HepG2 (cell line): Measurements from ENCODE around the gene PCNX1. TPM values are rescaled to one million over a fixed set of nuclear protein-coding genes. Genes with fewer than 3 reads are reported as not detected.

Source experiments
- ATAC-seq: fragments of 200-7000 bp; cut with Tn5 transposase; 3 replicates; pipeline ENCODE4 v1.9.1; 2020; ENCODE audit warnings: mild to moderate bottlenecking, moderate library complexity
- BruUV-seq: library from RNA; stranded (reverse); fragments of 400-500 nt; replicated peaks from 2 replicates; lab custom pipeline; 2021; lab: Mats Ljungman, UMichigan
- CTCF ChIA-PET: fragments of 300-600 bp; formaldehyde crosslinking; extraction: SDS; loops from one replicate; lab custom pipeline; 2021; ENCODE audit warnings: low total read pairs, inconsistent platforms, low intra/inter-chr PET ratio; lab: Yijun Ruan, JAX
- POLR2A ChIA-PET: fragments of 350-600 bp; sonication (Branson Sonifier 250); formaldehyde crosslinking; loops from one replicate; lab custom pipeline; 2020; ENCODE audit warnings: antibody characterized with exemption, inconsistent platforms; lab: Yijun Ruan, JAX
- DNase-seq: peaks from one replicate; pipeline ENCODE4 v3.0.0-alpha.2; 2015; ENCODE audit warnings: low spot score
- FAIRE-seq: peaks from 3 replicates; lab custom pipeline; 2011; peaks lifted over from hg19 to GRCh38; lab: Jason Lieb, UNC
- H2AFZ ChIP-seq: one replicate; pipeline ENCODE4 v1.6.1; 2011; ENCODE audit warnings: low read length, inconsistent platforms
- H3K27ac ChIP-seq: fragments of 300-600 bp; 3 replicates; pipeline ENCODE4 v1.8.0; 2011; ENCODE audit warnings: mixed run types, mild to moderate bottlenecking, mixed read lengths, low read length, inconsistent platforms; ENCODE audit not compliant: insufficient read depth; ENCODE audit errors: extremely low read length
- H3K27me3 ChIP-seq, 2 experiments: fragments of 200-600 bp in 1 of 2; 2 replicates in 1 of 2; 3 replicates in 1 of 2; pipeline versions ENCODE4 v1.6.0 to v1.8.0; 2011; ENCODE audit warnings: low read length in 2 of 2, mild to moderate bottlenecking in 2 of 2, moderate library complexity in 2 of 2, inconsistent platforms in 1 of 2; ENCODE audit not compliant: insufficient read depth in 2 of 2, control insufficient read depth in 1 of 2
- H3K36me3 ChIP-seq, 2 experiments: fragments of 200-600 bp in 1 of 2; replicated peaks in 1 of 2; 2 replicates in 1 of 2; 3 replicates in 1 of 2; pipeline versions ENCODE4 v1.5.1 to v1.8.0; 2011; ENCODE audit warnings: low read length in 2 of 2, inconsistent platforms in 1 of 2; ENCODE audit not compliant: insufficient read depth in 2 of 2, control insufficient read depth in 1 of 2
- H3K4me1 ChIP-seq: 2 replicates; pipeline ENCODE4 v1.5.1; 2012; ENCODE audit warnings: low read length, inconsistent platforms; ENCODE audit not compliant: insufficient read depth
- H3K4me2 ChIP-seq: 2 replicates; pipeline ENCODE4 v1.6.0; 2011; ENCODE audit warnings: low read depth, low read length, inconsistent platforms
- H3K4me3 ChIP-seq, 3 experiments: fragments of 200-600 bp in 1 of 3; sonication (generic), shearing (Covaris generic) in 1 of 3; replicated peaks in 1 of 3; 2 replicates each; pipeline ENCODE4 v1.5.1; 2011 to 2016; ENCODE audit warnings: low read length in 3 of 3, inconsistent platforms in 2 of 3, low read depth in 2 of 3, mild to moderate bottlenecking in 2 of 3, control low read depth in 1 of 3, mixed read lengths in 1 of 3; ENCODE audit not compliant: insufficient read depth in 1 of 3
- H3K79me2 ChIP-seq: one replicate; pipeline ENCODE4 v1.6.1; 2011; ENCODE audit warnings: low read length, inconsistent platforms; ENCODE audit not compliant: insufficient read depth
- H3K9ac ChIP-seq: 2 replicates; pipeline ENCODE4 v1.6.0; 2011; ENCODE audit warnings: mild to moderate bottlenecking, low read depth, low read length, inconsistent platforms; ENCODE audit not compliant: insufficient read depth
- H3K9me3 ChIP-seq: 2 replicates; pipeline ENCODE4 v1.5.1; 2012; ENCODE audit warnings: mild to moderate bottlenecking, low read length
- H4K20me1 ChIP-seq: 2 replicates; pipeline ENCODE4 v1.6.0; 2011; ENCODE audit warnings: inconsistent platforms, mild to moderate bottlenecking, low read length, moderate library complexity; ENCODE audit not compliant: insufficient read depth
- ARNT2 ChIP-seq: sonication (generic); formaldehyde crosslinking; IDR thresholded peaks from 2 replicates; pipeline ENCODE4 v1.8.0; 2022; ENCODE audit warnings: mild to moderate bottlenecking, low read depth, missing genetic modification reagents, moderate library complexity
- CEBPB ChIP-seq: IDR thresholded peaks from 2 replicates; pipeline ENCODE4 v1.6.1; 2011; ENCODE audit warnings: low read depth, low read length, improper control_type of control experiment, borderline replicate concordance
- HOMEZ ChIP-seq: IDR thresholded peaks from 2 replicates; pipeline ENCODE4 v1.6.1; 2016; ENCODE audit warnings: low read depth
- MZF1 ChIP-seq: sonication (generic); formaldehyde crosslinking; IDR thresholded peaks from 2 replicates; pipeline ENCODE4 v1.8.1; 2023; ENCODE audit warnings: mild to moderate bottlenecking, missing genetic modification reagents, borderline replicate concordance
- TOE1 ChIP-seq: sonication (generic); formaldehyde crosslinking; IDR thresholded peaks from 2 replicates; pipeline ENCODE4 v1.4.0; 2020; ENCODE audit warnings: mild to moderate bottlenecking, missing genetic modification reagents
- ZBTB43 ChIP-seq: sonication (generic); formaldehyde crosslinking; conservative IDR thresholded peaks from 2 replicates; pipeline ENCODE4 v1.4.0; 2020; ENCODE audit warnings: missing genetic modification reagents
- WGBS: methylation state at CpG from one replicate; pipeline ENCODE4 v1.1.6; 2017; ENCODE audit warnings: low lambda C conversion rate; 5-methylcytosine and 5-hydroxymethylcytosine counted together
- in situ Hi-C: cut with HindIII; loops from 2 replicates; pipeline ENCODE4 v1.10.0; 2017; ENCODE audit warnings: low pct_unique_long_range_greater_than_20kb; ENCODE audit not compliant: extremely low pct_ligation_motif_present
- intact Hi-C: fragments of 100-400 bp; cut with micrococcal nuclease; formaldehyde crosslinking; loops from one replicate; pipeline ENCODE4 v1.10.0; 2022; ENCODE audit not compliant: unreplicated experiment
- polyA plus RNA-seq, 8 experiments: library from polyadenylated mRNA; depleted of rRNA in 3 of 8; stranded (reverse) in 7 of 8; unstranded in 1 of 8; fragments of >200 nt; fragmentation: Illumina TruSeq in 4 of 8; extraction: Trizol in 4 of 8; gene quantifications; 2 replicates each; pipeline versions ENCODE4 v1.2.1 to v1.2.3, GENCODE V29; 2011 to 2016; ENCODE audit warnings: low read depth in 4 of 8, missing spikeins in 1 of 8, mixed read lengths in 1 of 8; ENCODE audit not compliant: insufficient read depth in 1 of 8
- total RNA-seq, 5 experiments: library from RNA; depleted of rRNA; stranded (reverse); fragments of >200 nt; fragmentation: Illumina TruSeq; extraction: Trizol; gene quantifications; 2 replicates each; pipeline ENCODE4 v1.2.3, GENCODE V29; 2016; ENCODE audit warnings: low read depth in 1 of 5

PCNX1 gene
- total and polyA plus RNA-seq, 2 of the 13 experiments (the other 11 are each of a cell fraction or from before 2014, with no cell fraction given) = 24.9 to 30.3 TPM

- ChIA-PET CTCF (no interaction called here), POLR2A (no interaction called here)
- no TSS peak for BruUV-seq
- ATAC-seq (no peak), FAIRE-seq (no peak), DNase-seq (no peak)
- no peaks in the 10 kb centered on the region for H4K20me1 ChIP-seq
- H3K4me2 ChIP-seq = no peak overlapping the region
- H3K36me3 ChIP-seq = peaks cover 8 to 25% of the 10 kb centered on the region in 2 experiments
- peaks cover 5% of the 10 kb centered on the region; the same call in 1 of the 2 replicates for H3K4me1 ChIP-seq
- H3K9me3 ChIP-seq = no peaks in the 10 kb centered on the region
- no peak overlapping the region for H2AFZ ChIP-seq
- H3K27me3 ChIP-seq = no peaks in the 10 kb centered on the region
- intact Hi-C loops = no loop called here
- no peak overlapping the region for H3K4me3 ChIP-seq
- H3K9ac ChIP-seq = no peak overlapping the region
- H3K27ac ChIP-seq = no peak overlapping the region
- in situ Hi-C loops = no loop called here
- peak; percentile 36; the same call in 1 of the 2 replicates for TF ChIP-seq CEBPB
- peak; percentile 45; the same call in 1 of the 2 replicates for TF ChIP-seq HOMEZ
- no peak for TF ChIP-seq ZBTB43 (CRISPR knock-in tag)
- no peak for TF ChIP-seq MZF1
- no peak for TF ChIP-seq ARNT2 (CRISPR knock-in tag)
- no peak for TF ChIP-seq TOE1
- H3K79me2 ChIP-seq = no peaks in the 10 kb centered on the region
- 95% methylated on average over 5 of the region's 5 CpGs for WGBS
Observed at GRCh38 chr14:71062581-71063303, 155.5 kb downstream of the PCNX1 start.
